Measurements from ENCODE around the gene PEX7. TPM values are rescaled to one million over a fixed set of nuclear protein-coding genes. Genes with fewer than 3 reads are reported as not detected.
A peak's percentile ranks its signal among the peaks of the same experiment; 100 is the strongest.

The PEX7 gene
- total and polyA plus RNA-seq, 10 of the 15 experiments (the other 5 are each of a cell fraction or from before 2014, with no cell fraction given), result 0.58 to 12.4 (median 8.8) TPM

GRCh38 chr6:136783495-136784270 is 38.7 kb upstream of the PEX7 start (continued):
- TF ChIP-seq BHLHE40 (IDR thresholded peaks at IDR 0.05; ENCODE audit: borderline replicate concordance in 1 of 2, low read depth in 2 of 2, low read length in 1 of 2) (0 out of 4 replicates have a peak, but pooled peaks of 1 of the 2 experiments have one; percentile 6), CBX5 (IDR thresholded peaks at IDR 0.05; ENCODE audit: low read depth) (0 out of 2 replicates have a peak, but pooled peaks have one; percentile 18), ATF3 (IDR thresholded peaks at IDR 0.05; ENCODE audit: borderline replicate concordance, extremely low read depth, low read depth, low read length) (no peak), NBN (IDR thresholded peaks at IDR 0.05) (peak; percentile 62; the same call in 1 of the 2 replicates), PML (IDR thresholded peaks at IDR 0.05; ENCODE audit: low read length) (peak; percentile 54; the same call in 1 of the 2 replicates), ELK1 (IDR thresholded peaks at IDR 0.05; ENCODE audit: low read depth, low read length) (peak; percentile 49; the same call in 1 of the 2 replicates), HDGF (IDR thresholded peaks at IDR 0.05) (no peak), MYB (IDR thresholded peaks at IDR 0.05; ENCODE audit: borderline replicate concordance, low read depth, low read length) (no peak), MTA2 (IDR thresholded peaks at IDR 0.05; ENCODE audit: low read depth) (0 out of 2 replicates have a peak, but pooled peaks have one; percentile 26), ZNF622 (IDR thresholded peaks at IDR 0.05) (no peak), PAX8 (IDR thresholded peaks at IDR 0.05) (no peak), ATF2 (IDR thresholded peaks at IDR 0.05; ENCODE audit: low read length) (0 out of 2 replicates have a peak, but pooled peaks have one; percentile 38), JUNB (IDR thresholded peaks at IDR 0.05) (no peak), E2F4 (IDR thresholded peaks at IDR 0.05; ENCODE audit: low read depth, low read length) (no peak), DPF2 (IDR thresholded peaks at IDR 0.05) (peak; percentile 80; the same call in 1 of the 2 replicates), MEF2A (IDR thresholded peaks at IDR 0.05; ENCODE audit: insufficient read depth, low read depth, low read length) (0 out of 2 replicates have a peak, but pooled peaks have one; percentile 21), SIN3A (IDR thresholded peaks at IDR 0.05; ENCODE audit: low read depth, low read length) (0 out of 2 replicates have a peak, but pooled peaks have one; percentile 44), ZBTB33 (IDR thresholded peaks at IDR 0.05) (no peak), ESRRA (IDR thresholded peaks at IDR 0.05; ENCODE audit: low read length) (peak; percentile 50; the same call in 1 of the 2 replicates), NRF1 (conservative IDR thresholded peaks at IDR 0.05; ENCODE audit: low read depth, low read length) (no peak), RUNX3 (IDR thresholded peaks at IDR 0.05; ENCODE audit: low read length) (peak; percentile 80), PAX5 (IDR thresholded peaks at IDR 0.05; ENCODE audit: borderline replicate concordance, low read depth, low read length) (peak; percentile 83), CHD4 (IDR thresholded peaks at IDR 0.05) (no peak)
- TF ChIP-seq, protein P1, sequence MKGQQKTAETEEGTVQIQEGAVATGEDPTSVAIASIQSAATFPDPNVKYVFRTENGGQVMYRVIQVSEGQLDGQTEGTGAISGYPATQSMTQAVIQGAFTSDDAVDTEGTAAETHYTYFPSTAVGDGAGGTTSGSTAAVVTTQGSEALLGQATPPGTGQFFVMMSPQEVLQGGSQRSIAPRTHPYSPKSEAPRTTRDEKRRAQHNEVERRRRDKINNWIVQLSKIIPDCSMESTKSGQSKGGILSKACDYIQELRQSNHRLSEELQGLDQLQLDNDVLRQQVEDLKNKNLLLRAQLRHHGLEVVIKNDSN (IDR thresholded peaks at IDR 0.05; ENCODE audit: borderline replicate concordance, extremely low read length, insufficient read depth, low read depth, low read length), result no peak
